HG03565 (cell line): ENCODE results near the gene SPATA21.
"Not testable (repeated sequence)": the region's sequence is repeated elsewhere in the genome, so short reads cannot be mapped to it uniquely, and the experiment has no call there.

Source experiments
- ATAC-seq: cut with Tn5 transposase; IDR thresholded peaks from one replicate; pipeline ENCODE4 v1.9.1; 2021; ENCODE audit warnings: mild to moderate bottlenecking, moderate library complexity; ENCODE audit not compliant: unreplicated experiment

SPATA21 gene, protein sequence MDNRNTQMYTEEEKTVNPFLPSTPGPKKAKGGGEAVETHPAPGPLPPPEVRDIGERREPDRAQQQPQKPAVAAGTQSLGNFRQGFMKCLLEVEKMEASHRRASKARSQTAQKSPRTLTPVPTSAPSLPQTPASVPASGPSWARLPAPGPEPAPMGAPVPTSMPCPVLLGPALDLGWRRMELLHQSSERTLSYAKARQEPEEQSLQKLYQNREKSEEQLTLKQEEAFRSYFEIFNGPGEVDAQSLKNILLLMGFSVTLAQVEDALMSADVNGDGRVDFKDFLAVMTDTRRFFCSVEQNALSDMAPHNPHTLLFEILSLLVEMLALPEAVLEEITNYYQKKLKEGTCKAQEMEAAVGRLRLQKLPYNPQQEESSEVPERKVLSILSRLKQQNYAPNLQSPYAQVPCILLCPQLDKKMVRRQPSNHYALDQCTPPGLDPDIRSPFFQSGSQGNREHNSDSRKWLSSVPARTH

DNA sequence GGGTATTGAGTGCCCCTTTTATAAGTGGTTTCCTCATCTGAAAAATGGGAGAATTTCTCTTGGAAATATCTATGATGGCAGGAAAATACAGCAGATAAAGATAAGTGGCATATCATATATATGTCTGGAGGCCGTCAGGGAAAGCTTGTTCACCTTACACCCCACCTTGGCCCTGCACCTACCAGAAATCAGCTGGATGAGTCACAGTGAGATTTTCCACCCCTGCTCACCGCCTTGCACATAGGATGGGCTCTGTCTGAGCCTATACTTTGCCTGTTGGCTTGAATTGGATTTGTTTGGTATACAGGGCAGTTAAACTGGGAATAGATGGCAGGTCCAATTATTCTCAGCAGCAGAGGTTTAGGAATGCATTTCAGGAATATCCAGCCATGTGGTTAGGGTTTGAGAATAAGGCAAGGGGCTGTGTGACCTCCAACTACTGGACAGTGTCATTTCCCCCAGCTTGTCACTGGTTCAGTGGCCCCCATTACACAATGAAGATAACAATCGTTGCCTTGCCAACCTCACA lies at the start of gene SPATA21:
Gene SPATA21 (minus strand): TSS at position 479 of the 529 bp plus-strand sequence. CDS start 6,053 bp downstream, outside the sequence.
- no peak for ATAC-seq

DNA sequence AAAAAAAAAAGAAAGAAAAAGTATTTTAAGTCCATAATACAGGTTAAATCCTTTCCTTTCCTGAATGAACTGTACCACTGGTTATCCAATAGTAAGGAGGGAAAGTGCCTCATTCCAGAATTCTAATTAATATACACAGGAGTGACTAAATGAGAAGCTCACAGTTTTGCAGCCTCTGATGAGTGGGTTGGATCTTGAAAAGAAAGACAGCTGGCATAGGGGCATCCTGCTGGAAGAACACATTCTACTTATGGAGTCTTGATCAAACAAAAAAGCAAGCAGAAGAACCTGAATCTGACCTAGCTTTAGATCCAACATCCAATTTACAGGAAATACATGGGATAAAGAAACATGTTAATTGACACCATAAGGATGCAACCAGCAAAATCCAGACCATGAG lies 49.8 kb upstream of the SPATA21 start:
- ATAC-seq: not testable (repeated sequence)

DNA sequence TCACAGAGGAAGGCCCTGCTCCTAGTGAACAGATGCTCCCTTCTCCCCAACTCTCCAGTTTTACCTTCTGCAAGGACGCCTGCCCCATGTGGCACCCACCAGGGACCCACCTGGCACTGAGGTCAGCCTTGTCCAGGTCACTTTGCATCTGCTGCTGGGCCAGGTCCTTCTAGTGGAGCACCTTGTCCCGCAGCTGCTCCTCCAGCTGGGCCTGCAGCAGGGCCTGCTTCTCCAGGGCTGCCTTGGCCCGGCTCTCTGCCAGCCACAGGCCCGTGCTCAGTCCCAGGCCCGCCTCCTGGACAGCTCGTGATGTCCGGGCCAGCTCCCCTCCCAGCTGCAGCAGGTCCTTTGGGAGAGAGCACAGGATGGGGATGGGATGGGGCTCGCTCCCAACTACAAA lies 49.1 kb upstream of the SPATA21 start:
- not testable (repeated sequence) for ATAC-seq

DNA sequence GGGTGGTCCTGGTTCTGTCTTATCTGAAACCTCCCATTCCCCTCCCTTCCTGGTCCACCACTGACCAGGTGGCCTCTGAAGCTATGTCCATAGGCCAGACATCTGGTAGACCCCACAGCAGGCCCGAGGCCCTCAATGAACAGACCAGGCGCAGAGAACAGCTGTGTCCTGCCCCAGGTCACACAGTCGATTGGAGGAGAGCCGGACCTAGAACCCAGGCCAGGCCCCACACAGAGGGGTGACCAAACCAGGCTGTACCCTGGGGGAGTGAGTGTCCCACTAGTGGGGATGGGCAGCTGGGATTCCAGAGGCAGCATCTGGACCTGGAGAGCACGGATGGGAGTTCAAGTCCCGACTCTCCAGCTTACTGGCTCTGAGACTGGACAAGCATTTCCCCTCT lies 47.7 kb upstream of the SPATA21 start:
- no peak for ATAC-seq

DNA sequence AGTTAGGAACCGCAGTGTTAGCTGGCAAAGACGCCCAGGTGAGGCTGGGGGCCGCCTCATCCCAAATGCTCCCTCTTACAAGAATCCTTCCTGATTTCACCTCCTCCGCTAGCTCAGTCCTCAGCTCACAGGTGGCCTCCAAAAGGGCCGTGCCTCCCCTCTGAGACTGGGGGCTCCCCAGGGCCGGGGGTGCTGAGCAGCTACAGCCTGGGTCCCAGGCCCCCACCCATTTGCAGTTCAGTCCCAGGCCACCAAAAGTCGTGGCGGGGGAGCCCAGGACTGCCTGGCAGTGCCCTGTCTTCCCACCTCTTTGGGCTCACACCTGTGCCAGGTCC lies 47.2 kb upstream of the SPATA21 start:
- no peak for ATAC-seq

DNA sequence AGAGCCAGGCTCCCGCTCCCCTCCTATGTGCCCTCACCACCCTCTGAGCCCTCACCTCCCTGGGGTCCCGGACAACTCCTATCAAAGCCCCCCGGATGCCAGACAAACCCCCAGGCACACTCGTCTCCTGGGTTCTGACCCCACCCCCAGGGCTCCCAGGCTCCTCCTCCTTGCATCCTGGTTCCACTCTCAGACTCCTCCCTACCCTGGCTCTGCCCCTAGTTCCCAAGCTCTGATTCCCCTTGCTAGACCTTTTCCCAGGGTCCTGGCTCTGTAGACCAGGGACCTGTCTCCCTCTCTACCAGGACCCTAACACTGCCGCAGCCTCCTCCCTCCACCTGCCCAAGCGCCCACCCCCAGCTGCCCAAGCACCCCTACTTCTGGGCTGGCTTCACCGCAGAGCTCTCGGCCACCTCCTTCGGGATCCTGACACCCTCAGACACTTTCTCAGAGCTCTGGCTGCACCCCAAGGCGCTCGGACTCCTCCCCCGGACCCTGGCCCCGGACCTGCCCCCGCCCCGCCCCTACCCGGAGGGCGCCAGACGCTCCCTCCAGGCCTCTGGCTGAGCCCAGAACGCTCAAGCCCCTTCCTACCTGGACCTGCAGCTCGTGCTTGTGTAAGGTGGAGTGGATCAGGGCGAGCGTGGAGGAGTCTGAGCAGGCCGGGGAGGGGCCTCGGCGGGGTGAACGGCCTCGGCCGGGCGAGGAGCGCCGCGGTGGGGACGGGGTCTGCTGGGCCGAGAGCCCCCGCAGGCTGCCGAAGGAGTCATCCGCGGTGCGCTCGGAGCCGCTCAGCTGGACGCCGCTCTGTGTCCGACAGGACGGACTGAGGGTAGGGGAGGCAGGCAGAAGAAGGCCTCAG lies 46.6 kb upstream of the SPATA21 start:
- ATAC-seq: not testable (repeated sequence)

DNA sequence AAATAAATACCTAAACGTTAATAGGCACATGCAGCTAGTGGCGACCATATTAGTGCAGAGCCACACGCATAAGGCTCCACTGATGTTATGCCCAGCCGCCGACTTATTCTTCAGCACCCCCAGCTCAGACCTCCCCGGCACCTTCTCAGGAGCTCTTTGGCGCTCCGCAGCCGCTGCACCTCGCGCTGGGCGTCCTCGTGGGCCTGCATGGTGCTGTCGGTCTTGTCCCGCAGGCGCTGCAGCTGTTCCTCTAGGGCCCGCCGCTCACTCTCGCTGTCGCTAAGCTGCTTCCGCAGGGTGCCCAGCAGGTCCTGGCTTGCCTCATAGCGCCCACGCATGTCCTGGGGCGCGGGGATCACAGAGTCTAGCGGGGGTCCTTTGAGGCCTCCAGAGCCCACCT lies 45.9 kb upstream of the SPATA21 start:
- not testable (repeated sequence) for ATAC-seq

DNA sequence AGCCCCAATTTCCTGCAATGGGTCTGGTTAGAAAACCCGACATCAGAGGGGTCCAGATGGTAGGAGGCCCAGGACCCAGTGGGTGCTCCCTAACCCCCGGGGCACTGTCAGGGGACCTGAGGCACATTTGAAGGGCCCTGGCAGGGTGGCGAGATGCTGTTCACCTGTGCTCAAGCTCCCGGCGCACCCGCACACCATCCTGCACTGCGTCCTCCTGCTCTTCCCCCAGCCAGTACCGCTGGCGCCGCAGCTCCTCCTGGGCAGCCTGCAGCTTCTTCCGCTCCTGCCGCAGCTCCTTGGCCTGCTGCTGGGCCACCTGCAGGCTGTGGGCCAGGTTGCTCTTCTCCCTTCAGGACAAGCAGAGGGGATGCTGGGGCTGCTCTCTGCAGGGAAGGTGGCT lies 40.9 kb upstream of the SPATA21 start:
- no peak for ATAC-seq

DNA sequence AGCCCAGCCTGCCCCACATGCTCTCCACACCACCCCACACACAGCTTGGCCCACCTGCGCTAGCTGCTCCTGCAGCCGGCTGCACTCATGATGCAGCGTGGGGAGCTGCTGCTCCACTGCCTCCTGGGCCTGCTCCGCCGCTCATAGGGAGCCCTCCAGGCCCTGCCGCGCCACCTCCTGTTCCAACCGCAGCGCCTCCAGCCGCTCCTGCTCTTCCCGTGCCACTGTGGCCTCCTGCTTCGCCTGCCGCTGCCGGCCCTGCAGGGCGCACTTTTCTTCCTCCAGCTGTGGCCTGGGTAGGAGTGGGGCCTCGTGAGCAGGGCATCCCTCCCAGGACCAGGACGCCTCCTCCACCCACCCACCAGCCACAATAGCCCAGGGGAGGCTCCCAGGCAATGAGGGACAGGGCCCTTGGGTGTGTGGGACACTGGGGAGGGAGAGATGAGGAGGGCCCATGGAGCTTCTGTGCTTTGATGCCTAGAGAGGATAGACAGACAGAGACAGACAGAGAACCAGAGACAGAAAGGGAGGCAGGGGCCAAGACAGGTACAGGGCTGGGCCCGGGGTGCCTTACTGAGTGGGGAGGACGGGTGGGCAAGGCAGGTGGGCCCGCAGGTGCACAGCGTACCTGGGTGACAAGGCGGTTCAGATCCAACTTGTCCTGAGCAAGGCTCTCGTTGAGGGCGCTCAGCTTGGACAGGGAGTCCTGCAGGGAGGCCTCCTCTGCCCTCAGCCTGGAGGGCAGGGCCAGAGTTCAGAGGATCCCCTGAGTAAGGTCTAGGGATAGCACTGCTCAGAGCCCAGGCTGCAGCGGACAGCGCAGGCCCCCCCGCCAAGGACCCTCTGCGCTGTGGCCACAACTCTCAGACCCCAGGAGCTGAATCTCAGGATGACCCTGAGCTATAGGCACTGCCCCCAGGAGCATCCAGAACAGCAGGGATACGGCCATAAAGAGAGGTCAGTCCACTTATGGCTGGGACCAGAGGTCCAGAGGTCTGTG lies 38.8 kb upstream of the SPATA21 start:
- ATAC-seq: not testable (repeated sequence)

DNA sequence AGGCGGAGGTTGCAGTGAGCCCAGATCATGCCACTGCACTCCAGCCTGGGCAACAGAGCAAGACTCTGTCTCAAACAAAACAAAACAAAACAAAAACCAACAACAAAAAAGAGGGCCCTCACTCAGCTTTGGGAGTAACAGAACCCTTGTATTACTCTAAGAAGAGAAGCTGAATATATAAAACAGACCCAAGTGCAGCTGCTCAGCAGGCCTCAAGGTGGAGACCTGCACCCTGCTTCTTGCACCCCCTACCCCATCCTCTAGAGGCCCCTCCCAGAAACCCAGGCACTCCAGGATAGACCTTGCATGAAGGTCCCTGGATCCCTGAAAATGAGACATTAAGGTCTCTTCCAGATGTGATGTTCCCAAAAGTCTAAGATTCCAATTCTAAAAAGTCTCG lies 37.7 kb upstream of the SPATA21 start:
- not testable (repeated sequence) for ATAC-seq

DNA sequence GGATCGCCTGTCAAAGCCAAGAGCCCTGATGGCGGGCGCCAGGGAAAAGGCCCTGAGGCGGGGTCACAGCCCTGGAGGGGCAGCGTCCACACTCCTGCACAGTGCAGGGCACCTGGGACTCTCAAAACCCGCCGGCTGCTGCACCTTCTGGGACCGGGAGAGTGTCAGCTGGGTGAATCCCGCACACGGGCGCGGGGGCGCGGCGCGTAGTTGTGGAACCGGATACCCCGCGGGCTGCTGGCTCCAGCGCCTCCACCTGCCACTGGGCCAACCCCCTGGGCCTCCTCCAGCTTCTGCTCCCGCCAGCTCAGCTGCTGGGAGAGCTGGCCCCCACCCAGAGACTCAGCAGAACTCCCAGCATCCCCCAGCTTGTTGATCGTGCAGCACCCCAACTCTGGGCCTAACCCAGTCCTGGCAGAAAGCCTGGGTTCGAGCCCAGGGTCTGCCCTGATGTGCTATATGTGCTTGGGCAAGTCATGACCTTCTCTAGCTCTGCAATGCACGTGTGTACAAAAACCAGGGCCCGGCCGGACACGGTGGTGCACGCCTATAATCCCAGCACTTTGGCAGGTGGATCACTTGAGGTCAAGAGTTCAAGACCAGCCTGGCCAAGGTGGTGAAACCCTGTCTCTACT lies 37.1 kb upstream of the SPATA21 start:
- no peak for ATAC-seq

DNA sequence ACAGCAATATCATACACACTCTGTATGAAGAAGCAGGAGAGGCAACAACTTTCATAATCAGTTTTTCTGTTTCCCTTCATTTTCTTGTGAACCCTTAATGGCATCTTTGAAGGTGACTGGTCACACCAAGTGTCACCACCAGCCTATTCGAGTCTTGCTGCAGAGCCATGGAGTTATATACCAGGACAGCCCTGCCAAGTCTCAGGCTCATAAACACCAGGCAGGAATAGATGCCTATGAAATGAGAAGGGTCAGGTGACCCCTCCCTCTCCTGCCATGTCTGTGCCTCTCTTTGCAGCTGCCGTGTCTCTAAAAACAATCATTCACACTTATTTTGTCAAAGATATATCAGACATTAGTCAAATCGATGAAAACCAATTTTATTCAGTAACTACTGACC lies 31.3 kb upstream of the SPATA21 start:
- ATAC-seq: no peak

DNA sequence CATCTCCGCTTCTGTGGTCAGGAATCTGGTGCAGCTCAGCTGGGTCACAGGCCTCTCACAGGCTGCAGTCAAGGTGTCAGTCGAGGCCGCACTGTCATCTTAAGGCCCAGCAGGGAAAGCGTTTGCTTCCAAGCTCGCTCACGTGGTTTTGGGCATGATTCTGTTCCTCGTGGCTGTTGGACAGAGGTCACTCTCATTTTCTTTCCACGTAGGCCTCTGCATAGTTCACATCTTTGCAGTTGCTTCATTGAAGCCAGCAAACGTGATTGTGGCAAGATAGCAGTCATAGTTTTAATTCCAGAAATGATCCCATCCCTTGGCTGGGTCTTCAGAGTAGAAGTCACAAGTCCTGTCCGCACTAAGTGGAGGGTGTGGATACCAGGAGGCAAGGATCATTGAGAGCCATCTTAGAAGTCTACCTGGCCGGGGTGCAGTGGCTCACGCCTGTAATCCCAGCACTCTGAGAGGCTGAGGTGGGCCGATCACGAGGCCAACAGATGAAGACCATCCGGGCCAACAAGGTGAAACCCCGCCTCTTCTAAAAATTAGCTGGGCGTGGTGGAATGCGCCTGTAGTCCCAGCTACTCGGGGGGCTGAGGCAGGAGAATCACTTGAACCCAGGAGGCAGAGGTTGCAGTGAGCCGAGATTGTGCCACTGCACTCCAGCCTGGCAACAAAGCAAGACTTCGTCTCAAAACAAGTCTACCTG lies 27.8 kb upstream of the SPATA21 start:
- no peak for ATAC-seq

DNA sequence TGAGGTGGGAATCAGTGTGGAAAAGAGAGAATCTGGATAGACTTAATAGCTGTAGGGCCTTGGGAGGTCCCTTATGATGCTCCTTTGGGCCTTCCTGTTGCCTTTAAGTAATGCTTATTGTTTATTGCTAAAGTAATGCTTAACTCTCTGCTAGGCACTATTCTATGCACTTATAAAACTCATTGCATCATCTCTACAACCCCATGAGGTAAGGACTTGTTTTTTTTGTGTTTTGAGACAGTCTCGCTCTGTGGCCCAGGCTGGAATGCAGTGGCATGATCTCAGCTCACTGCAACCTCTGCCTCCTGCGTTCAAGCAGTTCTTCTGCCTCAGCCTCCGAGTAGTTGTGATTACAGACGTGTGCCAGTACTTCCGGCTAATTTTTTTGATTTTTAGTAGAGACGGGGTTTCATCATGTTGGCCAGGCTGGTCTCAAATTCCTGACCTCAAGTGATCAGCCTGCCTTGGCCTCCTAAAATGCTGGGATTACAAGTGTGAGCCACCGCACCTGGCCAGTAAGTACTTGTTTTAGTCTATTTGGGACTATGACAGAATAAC lies 25.6 kb upstream of the SPATA21 start:
- ATAC-seq: no peak

DNA sequence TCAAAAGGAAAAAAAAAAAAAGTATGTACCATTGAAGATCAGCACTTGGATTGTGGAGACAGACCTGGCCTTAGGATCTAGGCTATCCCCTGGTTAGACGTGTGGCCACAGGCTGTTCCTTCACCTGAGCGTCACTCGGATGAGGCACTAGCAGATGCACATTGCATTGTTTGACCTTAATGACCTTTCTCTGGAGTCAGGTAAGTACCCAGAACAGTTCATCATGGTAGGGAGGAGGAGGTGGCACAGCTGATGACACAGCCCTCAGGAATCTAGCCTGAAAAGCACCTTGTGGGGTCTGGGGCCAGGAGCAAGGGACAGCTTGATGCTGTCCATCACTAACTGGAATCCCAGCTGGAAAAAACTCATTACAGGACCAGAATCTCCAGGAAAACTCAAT lies 24.5 kb upstream of the SPATA21 start:
- no peak for ATAC-seq

DNA sequence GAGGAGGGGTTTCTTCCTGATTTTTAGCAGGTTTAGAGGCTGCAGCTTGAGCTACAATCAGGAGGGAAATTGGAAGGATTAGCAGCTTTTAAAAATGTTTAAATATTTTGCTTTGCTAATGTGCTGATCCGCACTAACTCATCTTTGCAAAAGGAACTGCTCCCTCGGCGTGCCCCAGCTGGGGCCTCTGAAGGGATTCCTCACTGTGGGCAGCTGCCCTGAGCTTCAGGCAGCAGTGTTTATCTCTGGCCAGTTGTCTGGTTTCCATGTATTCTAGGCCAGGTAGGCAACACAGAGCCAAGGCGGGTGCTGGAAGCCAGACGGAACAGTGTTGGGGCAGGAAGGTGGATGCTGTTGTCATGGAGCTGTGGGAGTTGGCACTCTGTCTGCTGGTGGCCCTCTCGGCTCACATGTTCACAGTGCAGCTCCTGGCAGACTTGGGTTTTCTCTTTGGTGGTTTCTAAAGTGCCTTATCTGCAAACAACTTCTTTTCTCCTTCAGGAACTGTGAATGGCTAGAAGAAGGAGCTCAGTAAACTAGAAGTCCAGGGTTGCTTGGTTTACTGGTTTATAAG lies 22.2 kb upstream of the SPATA21 start:
- ATAC-seq: no peak

DNA sequence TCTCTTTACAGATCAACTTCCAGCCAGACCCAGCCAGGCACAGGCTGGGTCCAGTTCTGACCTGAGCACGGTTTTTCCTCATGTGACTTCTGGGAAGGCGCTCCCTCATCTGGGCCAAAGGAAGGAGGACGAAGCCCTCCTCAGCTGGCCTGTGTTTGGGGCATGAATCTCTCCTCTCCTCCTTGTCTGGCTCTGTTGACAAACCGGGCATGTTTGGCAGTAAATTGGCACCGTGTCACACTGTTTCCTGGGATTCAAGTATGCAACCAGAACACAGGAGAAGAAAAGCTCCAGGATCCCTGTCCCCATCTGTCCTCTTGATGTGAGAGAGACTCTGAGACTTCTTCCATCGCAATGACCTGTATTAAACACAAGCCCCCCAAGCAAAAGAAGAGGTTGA lies 21.6 kb upstream of the SPATA21 start:
- no peak for ATAC-seq

DNA sequence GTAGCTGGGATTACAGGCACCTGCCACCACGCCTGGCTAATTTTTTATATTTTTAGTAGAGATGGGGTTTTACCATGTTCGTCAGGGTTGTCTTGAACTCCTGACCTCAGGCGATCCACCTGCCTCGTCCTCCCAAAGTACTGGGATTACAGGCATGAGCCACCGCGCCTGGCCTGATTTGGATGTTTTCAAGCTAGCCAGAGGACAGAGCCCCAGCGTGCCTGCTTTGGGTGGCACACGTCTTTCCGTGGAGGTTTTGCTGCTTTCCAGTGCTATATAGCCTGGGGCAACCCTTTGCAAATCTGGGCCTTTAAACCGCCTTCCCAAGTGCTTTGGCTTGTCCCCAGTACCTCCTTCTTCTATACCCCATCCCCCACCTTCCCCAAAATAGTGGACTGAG lies 18.9 kb upstream of the SPATA21 start:
- ATAC-seq: not testable (repeated sequence)

DNA sequence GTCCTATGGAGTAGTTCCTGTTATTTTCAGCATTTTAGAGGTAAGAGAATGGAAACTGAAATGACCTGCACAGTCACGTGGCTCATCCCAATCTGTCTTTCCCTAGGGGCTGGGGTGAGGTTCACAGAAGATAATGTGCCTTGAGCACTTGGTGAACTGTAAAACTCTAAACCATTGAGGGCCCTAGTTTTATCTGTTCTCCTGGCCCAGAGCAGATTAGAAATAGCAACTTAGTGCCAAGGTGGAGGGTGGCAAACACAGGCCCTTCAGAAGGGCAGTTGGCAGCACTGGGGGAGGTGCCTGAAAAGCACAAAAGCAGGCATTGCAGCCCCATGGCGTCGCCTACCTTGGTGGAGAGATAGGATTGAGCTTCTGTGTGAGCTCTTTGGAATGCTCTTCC lies 17.7 kb upstream of the SPATA21 start:
- ATAC-seq: not testable (repeated sequence)
